ENCODE data around the gene MPP1.

Gene MPP1

DNA sequence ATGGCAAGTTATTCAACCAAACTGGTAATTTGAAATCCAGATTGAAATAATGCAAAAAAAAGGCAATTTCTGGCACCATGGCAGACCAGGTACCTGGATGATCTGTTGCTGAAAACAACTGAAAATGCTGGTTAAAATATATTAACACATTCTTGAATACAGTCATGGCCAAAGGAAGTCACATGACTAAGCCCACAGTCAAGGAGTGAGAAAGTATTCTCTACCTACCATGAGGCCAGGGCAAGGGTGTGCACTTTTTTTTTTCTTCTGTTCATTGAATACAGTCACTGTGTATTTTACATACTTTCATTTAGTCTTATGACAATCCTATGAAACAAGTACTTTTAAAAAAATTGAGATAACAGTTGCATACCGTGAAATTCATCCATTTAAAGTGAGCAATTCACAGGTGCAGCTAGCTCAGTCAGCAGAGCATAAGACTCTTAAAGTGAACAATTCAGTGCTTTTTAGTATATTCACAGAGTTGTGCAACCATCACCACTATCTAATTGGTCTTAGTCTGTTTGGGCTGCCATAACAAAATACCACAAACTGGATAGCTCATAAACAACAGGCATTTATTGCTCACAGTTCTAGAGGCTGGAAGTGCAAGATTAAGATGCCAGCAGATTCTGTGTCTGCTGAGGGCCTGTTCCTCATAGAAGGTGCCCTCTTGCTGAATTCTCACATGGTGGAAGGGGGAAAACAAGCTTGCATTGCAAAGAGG lies 4.8 kb upstream of the MPP1 start:
- Histone ChIP-seq H3K27me3 (ENCODE audit: control insufficient read depth, low read length) (no peaks in the 10 kb centered on the region), H3K79me2 (ENCODE audit: control insufficient read depth, low read length) (no peaks in the 10 kb centered on the region), H3F3A (ENCODE audit: control insufficient read depth, insufficient read depth) (no peaks in the 10 kb centered on the region), H3K4me1 (ENCODE audit: control insufficient read depth, low read length) (peaks cover 5% of the 10 kb centered on the region; the same call in 1 of the 2 replicates), H3K9me3 (ENCODE audit: control insufficient read depth, insufficient read depth, low read length) (no peaks in the 10 kb centered on the region), H4K20me1 (ENCODE audit: control insufficient read depth, insufficient read depth, low read depth, low read length) (no peaks in the 10 kb centered on the region), H3K9me2 (replicated peaks; ENCODE audit: control insufficient read depth, low read length) (no peaks in the 10 kb centered on the region), H3K4me3 (ENCODE audit: low read length) (no peak overlapping the region), H3K36me3 (ENCODE audit: control insufficient read depth, low read length) (no peaks in the 10 kb centered on the region), H3K4me2 (ENCODE audit: low read length) (no peak overlapping the region), H3K27ac (ENCODE audit: low read depth, low read length) (no peak overlapping the region)
- TF ChIP-seq, protein P1, sequence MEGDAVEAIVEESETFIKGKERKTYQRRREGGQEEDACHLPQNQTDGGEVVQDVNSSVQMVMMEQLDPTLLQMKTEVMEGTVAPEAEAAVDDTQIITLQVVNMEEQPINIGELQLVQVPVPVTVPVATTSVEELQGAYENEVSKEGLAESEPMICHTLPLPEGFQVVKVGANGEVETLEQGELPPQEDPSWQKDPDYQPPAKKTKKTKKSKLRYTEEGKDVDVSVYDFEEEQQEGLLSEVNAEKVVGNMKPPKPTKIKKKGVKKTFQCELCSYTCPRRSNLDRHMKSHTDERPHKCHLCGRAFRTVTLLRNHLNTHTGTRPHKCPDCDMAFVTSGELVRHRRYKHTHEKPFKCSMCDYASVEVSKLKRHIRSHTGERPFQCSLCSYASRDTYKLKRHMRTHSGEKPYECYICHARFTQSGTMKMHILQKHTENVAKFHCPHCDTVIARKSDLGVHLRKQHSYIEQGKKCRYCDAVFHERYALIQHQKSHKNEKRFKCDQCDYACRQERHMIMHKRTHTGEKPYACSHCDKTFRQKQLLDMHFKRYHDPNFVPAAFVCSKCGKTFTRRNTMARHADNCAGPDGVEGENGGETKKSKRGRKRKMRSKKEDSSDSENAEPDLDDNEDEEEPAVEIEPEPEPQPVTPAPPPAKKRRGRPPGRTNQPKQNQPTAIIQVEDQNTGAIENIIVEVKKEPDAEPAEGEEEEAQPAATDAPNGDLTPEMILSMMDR (IDR thresholded peaks at IDR 0.05; ENCODE audit: low read depth, low read length, poor library complexity, severe bottlenecking), result no peak
- no peak for TF ChIP-seq EZH2phosphoT487 (IDR thresholded peaks at IDR 0.05; ENCODE audit: borderline replicate concordance, low read length)

DNA sequence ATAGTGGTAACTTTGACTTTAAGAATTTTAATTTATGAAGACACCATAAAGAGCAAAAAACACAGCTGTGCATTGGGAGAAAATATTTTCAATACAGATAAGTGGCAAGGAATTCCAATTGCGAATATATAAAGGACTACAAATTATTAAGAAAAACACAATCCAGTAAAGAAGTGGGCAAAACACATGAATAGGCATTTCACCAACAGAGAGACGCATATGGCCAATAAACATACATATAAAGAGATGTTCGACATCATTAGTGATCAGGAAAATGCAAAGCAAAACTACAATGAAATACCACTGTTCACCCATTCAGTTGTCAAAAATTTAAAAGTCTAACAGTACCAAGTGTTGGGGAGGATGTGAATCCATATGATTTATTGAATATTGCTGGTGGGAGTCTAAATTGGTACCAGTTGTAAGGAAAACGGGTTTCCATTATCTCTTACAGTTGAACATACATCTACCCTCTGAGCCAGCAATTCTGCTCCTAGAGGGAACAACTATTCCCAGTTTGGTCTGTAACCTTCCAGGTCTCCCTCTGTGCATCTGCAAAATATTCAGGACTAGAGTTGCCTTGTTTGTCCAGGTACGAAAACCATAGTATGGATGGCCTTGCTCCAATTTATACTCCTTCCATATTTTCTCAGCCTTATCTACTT lies 1.7 kb upstream of the MPP1 start:
- H3K27ac ChIP-seq (ENCODE audit: low read depth, low read length), result no peak overlapping the region
- no peaks in the 10 kb centered on the region for H3K79me2 ChIP-seq (ENCODE audit: control insufficient read depth, low read length)
- no peaks in the 10 kb centered on the region for H3F3A ChIP-seq (ENCODE audit: control insufficient read depth, insufficient read depth)
- H3K27me3 ChIP-seq (ENCODE audit: control insufficient read depth, low read length), result peaks cover 3% of the 10 kb centered on the region; the same call in 1 of the 2 replicates
- H3K4me2 ChIP-seq (ENCODE audit: low read length), result no peak overlapping the region
- H4K20me1 ChIP-seq (ENCODE audit: control insufficient read depth, insufficient read depth, low read depth, low read length), result no peaks in the 10 kb centered on the region
- no peaks in the 10 kb centered on the region for H3K36me3 ChIP-seq (ENCODE audit: control insufficient read depth, low read length)
- no peak overlapping the region for H3K4me3 ChIP-seq (ENCODE audit: low read length)
- peaks cover 5% of the 10 kb centered on the region; the same call in 1 of the 2 replicates for H3K4me1 ChIP-seq (ENCODE audit: control insufficient read depth, low read length)
- H3K9me2 ChIP-seq (replicated peaks; ENCODE audit: control insufficient read depth, low read length), result no peaks in the 10 kb centered on the region
- H3K9me3 ChIP-seq (ENCODE audit: control insufficient read depth, insufficient read depth, low read length), result no peaks in the 10 kb centered on the region
- TF ChIP-seq EZH2phosphoT487 (IDR thresholded peaks at IDR 0.05; ENCODE audit: borderline replicate concordance, low read length), result no peak
- TF ChIP-seq, protein P1 (IDR thresholded peaks at IDR 0.05; ENCODE audit: low read depth, low read length, poor library complexity, severe bottlenecking), result no peak

DNA sequence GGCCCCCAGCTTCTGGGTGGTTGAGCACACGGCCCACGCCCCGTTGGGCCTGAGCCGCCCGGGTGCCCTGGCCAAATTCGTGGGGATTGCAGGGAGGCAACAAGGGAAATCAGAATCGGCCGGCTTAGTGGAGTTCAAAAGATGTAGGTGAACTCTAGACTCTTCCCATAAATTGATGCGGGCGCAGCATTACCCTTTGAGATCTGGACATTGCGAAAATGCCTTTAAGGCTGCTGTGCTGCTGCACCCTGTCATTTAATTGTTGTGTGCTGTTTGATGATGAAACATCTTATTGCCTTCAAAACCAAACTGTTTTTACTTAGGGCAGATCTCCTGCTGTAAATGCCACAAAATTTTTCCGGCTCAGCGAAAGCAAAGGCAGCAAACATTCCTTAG lies 409 bp upstream of the MPP1 start:
- H3K27ac ChIP-seq (ENCODE audit: low read depth, low read length), result no peak overlapping the region

More for the DNA sequence above, 409 bp upstream of the MPP1 start:
- Histone ChIP-seq H3K4me1 (ENCODE audit: control insufficient read depth, low read length) (peaks cover 7% of the 10 kb centered on the region; the same call in 1 of the 2 replicates), H3K9me2 (replicated peaks; ENCODE audit: control insufficient read depth, low read length) (no peaks in the 10 kb centered on the region), H3K4me2 (ENCODE audit: low read length) (peak overlapping the region; percentile 68), H3K9me3 (ENCODE audit: control insufficient read depth, insufficient read depth, low read length) (no peaks in the 10 kb centered on the region), H4K20me1 (ENCODE audit: control insufficient read depth, insufficient read depth, low read depth, low read length) (no peaks in the 10 kb centered on the region), H3F3A (ENCODE audit: control insufficient read depth, insufficient read depth) (no peaks in the 10 kb centered on the region), H3K4me3 (ENCODE audit: low read length) (peak overlapping the region; percentile 63), H3K36me3 (ENCODE audit: control insufficient read depth, low read length) (no peaks in the 10 kb centered on the region), H3K79me2 (ENCODE audit: control insufficient read depth, low read length) (no peaks in the 10 kb centered on the region), H3K27me3 (ENCODE audit: control insufficient read depth, low read length) (peaks cover 3% of the 10 kb centered on the region; the same call in 1 of the 2 replicates)
- TF ChIP-seq, protein P1 (IDR thresholded peaks at IDR 0.05; ENCODE audit: low read depth, low read length, poor library complexity, severe bottlenecking), result no peak
- no peak for TF ChIP-seq EZH2phosphoT487 (IDR thresholded peaks at IDR 0.05; ENCODE audit: borderline replicate concordance, low read length)

Data from DOHH2 (cell line).